Activated naive CD4-positive, alpha-beta T cell treated with anti-CD3 and anti-CD28 coated beads, Interleukin-2, amount 10 ng/mL, durations not matched to agents 7 days and 5 days (primary cell): ENCODE results near the gene PITX2.

Experiments used
- CTCF ChIA-PET: fragments of 350-600 bp; sonication (Branson Sonifier 250); formaldehyde crosslinking; loops from one replicate; lab custom pipeline; 2021; ENCODE audit warnings: antibody characterized with exemption; lab: Charles Lee
- DNase-seq: peaks from one replicate; pipeline ENCODE4 v3.0.0-alpha.2; 2020
- H3K27ac Mint-ChIP-seq: one replicate; pipeline ENCODE4 v1.8.0; 2021; ENCODE audit warnings: mild to moderate bottlenecking, moderate library complexity, mixed read lengths
- H3K27me3 Mint-ChIP-seq: one replicate; pipeline ENCODE4 v1.8.0; 2021; ENCODE audit warnings: mild to moderate bottlenecking, mixed read lengths
- H3K36me3 Mint-ChIP-seq: one replicate; pipeline ENCODE4 v1.8.0; 2021; ENCODE audit warnings: mixed read lengths
- H3K4me1 Mint-ChIP-seq: one replicate; pipeline ENCODE4 v1.8.0; 2021; ENCODE audit warnings: mixed read lengths
- H3K4me3 Mint-ChIP-seq: one replicate; pipeline ENCODE4 v1.8.0; 2021; ENCODE audit warnings: mild to moderate bottlenecking, moderate library complexity, mixed read lengths
- H3K9me3 Mint-ChIP-seq: one replicate; pipeline ENCODE4 v1.8.0; 2021; ENCODE audit warnings: mixed read lengths

The PITX2 gene

GRCh38 chr4:110621839-110622751 lies 782 bp downstream of the PITX2 start:
- no peak for DNase-seq
- H3K9me3 Mint-ChIP-seq: peaks cover 3% of the 10 kb centered on the region
- H3K4me1 Mint-ChIP-seq: peaks cover 18% of the 10 kb centered on the region
- CTCF ChIA-PET: no interaction called here
- peaks cover 97% of the 10 kb centered on the region for H3K27me3 Mint-ChIP-seq
- H3K36me3 Mint-ChIP-seq: peaks cover 10% of the 10 kb centered on the region
- H3K4me3 Mint-ChIP-seq: peak overlapping the region; percentile 64
- peak overlapping the region; percentile 52 for H3K27ac Mint-ChIP-seq

DNA sequence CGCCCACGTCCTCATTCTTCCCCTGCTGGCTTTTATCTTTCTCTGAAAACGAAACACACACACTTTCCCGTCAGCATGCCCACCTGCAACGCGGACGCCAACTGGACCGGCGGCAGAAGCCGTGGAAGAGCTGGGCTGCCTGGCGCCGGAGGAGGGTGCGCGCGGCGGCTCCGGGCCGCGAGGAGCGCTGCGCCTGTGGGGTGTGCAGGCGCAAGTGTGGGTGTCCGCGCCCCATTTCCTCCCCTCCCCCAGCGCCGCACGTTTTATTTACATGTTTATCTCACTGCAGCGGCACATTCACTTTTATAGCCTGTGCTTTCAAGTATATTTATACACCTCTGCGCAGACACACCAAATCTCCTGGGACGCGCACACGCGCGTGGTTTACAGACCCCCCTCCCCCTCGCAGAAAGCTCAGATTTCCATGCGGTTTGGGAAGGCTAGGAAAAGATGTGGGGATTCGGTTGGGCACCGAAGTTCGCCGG lies 1.5 kb downstream of the PITX2 start:
- H3K4me1 Mint-ChIP-seq: peaks cover 18% of the 10 kb centered on the region
- peaks cover 3% of the 10 kb centered on the region for H3K9me3 Mint-ChIP-seq
- H3K27ac Mint-ChIP-seq: no peak overlapping the region
- DNase-seq: no peak
- H3K36me3 Mint-ChIP-seq: peaks cover 11% of the 10 kb centered on the region
- no peak overlapping the region for H3K4me3 Mint-ChIP-seq
- peaks cover 97% of the 10 kb centered on the region for H3K27me3 Mint-ChIP-seq
- CTCF ChIA-PET: no interaction called here

DNA sequence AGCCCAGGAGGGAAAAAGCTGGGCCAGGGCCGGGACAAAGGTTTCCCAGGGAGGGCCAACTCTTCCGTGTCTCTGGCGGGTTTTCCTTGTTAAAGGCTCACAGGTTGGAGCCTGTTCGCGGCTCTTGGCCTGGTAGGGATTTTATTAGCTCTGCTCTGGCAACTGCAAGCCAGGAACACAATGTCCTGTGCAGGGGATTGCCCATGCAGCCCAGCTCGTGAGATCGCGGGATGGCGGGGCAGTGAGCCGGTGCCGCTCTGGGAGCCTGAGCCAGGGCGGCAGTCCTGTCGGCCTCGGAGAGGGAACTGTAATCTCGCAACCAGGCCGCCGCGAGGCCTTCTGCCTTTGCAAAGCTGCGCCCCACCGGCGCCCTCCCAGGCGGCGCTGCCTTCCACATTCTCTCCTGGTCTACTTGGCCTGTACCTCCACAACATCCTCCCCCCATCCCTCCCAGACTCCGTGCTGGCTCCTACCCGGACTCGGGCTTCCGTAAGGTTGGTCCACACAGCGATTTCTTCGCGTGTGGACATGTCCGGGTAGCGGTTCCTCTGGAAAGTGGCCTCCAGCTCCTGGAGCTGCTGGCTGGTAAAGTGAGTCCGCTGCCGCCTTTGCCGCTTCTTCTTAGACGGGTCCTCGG lies 2.1 kb downstream of the PITX2 start:
- Mint-ChIP-seq H3K9me3 (peaks cover 3% of the 10 kb centered on the region), H3K27ac (peak overlapping the region; percentile 52), H3K4me3 (no peak overlapping the region), H3K27me3 (peaks cover 97% of the 10 kb centered on the region), H3K4me1 (peaks cover 18% of the 10 kb centered on the region), H3K36me3 (peaks cover 11% of the 10 kb centered on the region)
- DNase-seq: no peak
- CTCF ChIA-PET: no interaction called here

- Mint-ChIP-seq H3K36me3 (peaks cover 11% of the 10 kb centered on the region), H3K4me3 (peak overlapping the region; percentile 3), H3K27me3 (peaks cover 97% of the 10 kb centered on the region), H3K9me3 (peaks cover 3% of the 10 kb centered on the region), H3K4me1 (peaks cover 18% of the 10 kb centered on the region), H3K27ac (peak overlapping the region; percentile 67)
- CTCF ChIA-PET: no interaction called here
- no peak for DNase-seq
Observed at GRCh38 chr4:110620322-110620690, 2.6 kb downstream of the PITX2 start.

DNA sequence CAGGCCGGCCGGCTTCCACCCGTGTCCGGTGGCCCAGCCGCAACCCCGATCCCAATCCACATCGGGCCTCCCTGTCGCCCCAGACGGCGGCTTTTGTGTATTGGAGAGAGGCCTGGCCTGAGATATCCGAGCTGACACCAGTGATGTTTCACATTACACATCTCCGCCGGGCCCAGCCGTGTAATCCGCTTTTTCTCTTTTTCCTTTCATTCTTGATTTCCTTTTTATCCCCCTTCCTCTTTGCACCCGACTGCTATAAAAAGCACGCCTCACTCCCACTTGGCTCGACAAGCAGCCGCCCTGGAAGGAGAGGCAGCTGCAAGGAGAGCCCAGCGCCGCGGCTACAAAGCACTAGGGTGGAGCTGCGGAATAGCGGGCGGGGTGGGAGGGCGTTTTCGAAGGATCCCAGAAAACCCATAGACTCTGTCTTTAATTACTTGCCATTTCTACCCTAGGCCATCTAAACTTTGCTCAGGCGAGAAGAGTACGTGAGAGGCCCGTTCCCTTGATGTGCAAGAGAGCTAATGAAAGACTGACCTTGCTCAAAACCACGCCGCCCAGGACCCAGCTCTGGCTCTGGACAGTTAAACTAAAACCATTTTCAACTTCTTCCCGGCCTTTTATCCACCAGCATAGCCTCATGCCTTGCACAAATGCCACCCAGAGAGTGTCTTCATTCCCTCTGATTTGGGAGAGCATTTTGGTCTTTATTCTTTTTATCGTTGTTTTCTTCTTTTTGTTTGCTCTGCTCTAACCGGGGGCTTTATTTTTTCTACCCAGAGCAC lies 3.2 kb downstream of the PITX2 start:
- no peak for DNase-seq
- CTCF ChIA-PET: no interaction called here
- Mint-ChIP-seq H3K27ac (peak overlapping the region; percentile 81), H3K27me3 (peaks cover 97% of the 10 kb centered on the region), H3K4me3 (no peak overlapping the region), H3K36me3 (peaks cover 11% of the 10 kb centered on the region), H3K9me3 (peaks cover 3% of the 10 kb centered on the region), H3K4me1 (peaks cover 18% of the 10 kb centered on the region)

GRCh38 chr4:110618581-110619462 lies 4.1 kb downstream of the PITX2 start:
- peaks cover 3% of the 10 kb centered on the region for H3K9me3 Mint-ChIP-seq
- H3K27ac Mint-ChIP-seq: peak overlapping the region; percentile 74
- no peak overlapping the region for H3K4me3 Mint-ChIP-seq

DNA sequence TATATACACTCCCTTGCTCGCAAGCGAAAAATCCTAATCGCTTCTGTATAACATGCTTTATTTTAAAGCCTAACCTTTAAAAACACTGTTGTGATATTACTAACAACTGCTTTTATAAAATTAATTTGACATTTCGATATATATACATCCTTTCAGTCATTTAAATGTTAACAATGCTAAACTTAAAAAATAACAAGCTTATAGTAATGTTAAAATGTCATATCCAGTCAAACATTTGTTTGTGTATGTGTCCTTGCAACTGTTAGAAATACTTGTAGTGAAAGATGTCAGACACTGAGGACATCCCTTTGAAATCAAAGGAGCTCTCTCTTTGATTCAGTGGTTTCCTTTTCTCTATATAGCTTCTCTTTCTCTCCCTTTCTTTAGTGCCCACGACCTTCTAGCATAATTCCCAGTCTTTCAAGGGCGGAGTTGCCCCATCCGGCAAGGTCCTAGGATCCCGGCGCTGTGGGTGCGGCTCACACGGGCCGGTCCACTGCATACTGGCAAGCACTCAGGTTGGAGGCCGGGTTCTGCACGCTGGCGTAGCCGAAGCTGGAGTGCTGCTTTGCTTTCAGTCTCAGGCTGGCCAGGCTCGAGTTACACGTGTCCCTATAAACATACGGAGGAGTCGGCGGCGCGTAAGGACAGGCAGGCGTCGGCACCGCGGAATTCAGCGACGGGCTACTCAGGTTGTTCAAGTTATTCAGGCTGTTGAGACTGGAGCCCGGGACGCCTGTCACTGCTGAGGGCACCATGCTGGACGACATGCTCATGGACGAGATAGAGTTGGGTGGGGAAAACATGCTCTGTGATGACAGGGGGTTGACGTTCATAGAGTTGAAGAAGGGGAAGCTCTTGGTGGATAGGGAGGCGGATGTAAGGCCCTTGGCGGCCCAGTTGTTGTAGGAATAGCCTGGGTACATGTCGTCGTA lies 5.0 kb downstream of the PITX2 start:
- peaks cover 98% of the 10 kb centered on the region for H3K27me3 Mint-ChIP-seq
- H3K27ac Mint-ChIP-seq: peak overlapping the region; percentile 74
- no peak for DNase-seq
- no peak overlapping the region for H3K4me3 Mint-ChIP-seq
- CTCF ChIA-PET: no interaction called here
- H3K4me1 Mint-ChIP-seq: peaks cover 11% of the 10 kb centered on the region
- peaks cover 3% of the 10 kb centered on the region for H3K9me3 Mint-ChIP-seq
- peaks cover 8% of the 10 kb centered on the region for H3K36me3 Mint-ChIP-seq

More at GRCh38 chr4:110618581-110619462, 4.1 kb downstream of the PITX2 start:
- peaks cover 18% of the 10 kb centered on the region for H3K4me1 Mint-ChIP-seq
- peaks cover 98% of the 10 kb centered on the region for H3K27me3 Mint-ChIP-seq
- DNase-seq: no peak
- CTCF ChIA-PET: no interaction called here
- H3K36me3 Mint-ChIP-seq: peaks cover 11% of the 10 kb centered on the region

- Mint-ChIP-seq H3K27me3 (peaks cover 98% of the 10 kb centered on the region), H3K9me3 (peaks cover 3% of the 10 kb centered on the region), H3K4me1 (peaks cover 8% of the 10 kb centered on the region), H3K27ac (no peak overlapping the region), H3K4me3 (no peak overlapping the region), H3K36me3 (peaks cover 8% of the 10 kb centered on the region)
- CTCF ChIA-PET: no interaction called here
- DNase-seq: no peak
Observed at GRCh38 chr4:110617075-110617640, 5.7 kb downstream of the PITX2 start.

DNA sequence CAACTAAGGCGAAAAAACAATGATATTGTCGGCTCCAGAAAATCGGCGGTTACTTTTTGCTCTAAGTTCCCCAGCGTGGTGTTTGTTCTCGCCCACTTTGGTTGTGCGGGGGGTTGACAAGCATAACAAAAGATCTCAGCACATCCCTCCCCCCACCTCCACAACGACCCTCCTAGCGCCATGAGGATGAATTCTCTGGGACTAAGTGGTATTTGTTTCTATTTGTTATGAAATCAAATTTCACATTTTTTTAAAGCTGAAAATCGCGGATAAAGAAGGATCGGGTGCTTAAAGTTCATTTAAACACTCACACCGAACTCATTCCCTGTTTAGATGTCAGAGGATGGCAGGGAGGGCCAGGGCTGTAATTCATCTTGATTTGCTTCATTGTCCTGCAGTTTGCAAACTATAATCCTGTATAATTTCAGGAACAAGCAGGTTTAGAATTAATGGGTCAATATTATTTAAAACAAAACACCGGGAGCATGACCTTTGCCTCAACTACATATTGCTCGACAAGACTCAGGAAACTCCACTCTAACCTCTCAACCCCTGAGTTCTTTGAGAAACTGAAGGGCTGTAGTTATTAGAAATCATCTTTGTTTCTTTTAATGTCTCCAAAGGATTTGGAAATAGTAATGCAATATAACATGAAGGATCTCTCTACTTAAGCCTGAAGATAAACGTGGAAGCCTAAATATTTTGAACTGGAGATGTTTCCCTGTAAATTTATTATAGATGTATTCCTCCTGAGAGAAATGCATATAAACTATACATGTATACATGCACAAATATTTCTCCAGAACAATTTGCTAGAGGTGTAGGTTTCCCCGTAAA lies 6.4 kb downstream of the PITX2 start:
- no peak for DNase-seq
- Mint-ChIP-seq H3K27me3 (peaks cover 98% of the 10 kb centered on the region), H3K9me3 (peaks cover 3% of the 10 kb centered on the region), H3K4me3 (no peak overlapping the region), H3K36me3 (peaks cover 8% of the 10 kb centered on the region), H3K27ac (peak overlapping the region; percentile 67), H3K4me1 (peaks cover 4% of the 10 kb centered on the region)
- CTCF ChIA-PET: no interaction called here

- CTCF ChIA-PET: no interaction called here
- Mint-ChIP-seq H3K4me1 (peaks cover 4% of the 10 kb centered on the region), H3K36me3 (peaks cover 7% of the 10 kb centered on the region), H3K9me3 (peaks cover 3% of the 10 kb centered on the region), H3K27me3 (peaks cover 98% of the 10 kb centered on the region), H3K27ac (peak overlapping the region; percentile 67), H3K4me3 (no peak overlapping the region)
- no peak for DNase-seq
Observed at GRCh38 chr4:110615353-110616237, 7.3 kb downstream of the PITX2 start.

DNA sequence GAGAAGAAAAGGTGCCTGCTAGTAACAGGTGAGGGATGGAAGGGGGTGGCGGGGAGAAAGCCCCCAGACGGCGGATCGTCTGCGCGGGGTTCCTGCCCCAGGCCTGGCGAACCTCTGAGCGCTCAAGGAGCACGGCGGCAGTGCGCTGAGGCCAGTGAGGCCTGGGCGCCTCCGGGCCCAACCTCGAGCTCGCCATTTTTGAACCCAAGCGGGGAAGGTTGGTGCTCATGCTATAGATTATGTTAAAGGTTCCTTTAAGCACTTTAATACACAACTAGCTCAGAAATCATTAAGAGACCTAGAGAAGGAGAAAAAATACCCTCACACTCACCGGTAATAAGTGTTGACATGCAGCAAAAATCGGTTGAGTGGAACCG lies 7.9 kb downstream of the PITX2 start:
- peak overlapping the region; percentile 65 for H3K27ac Mint-ChIP-seq
- peaks cover 3% of the 10 kb centered on the region for H3K9me3 Mint-ChIP-seq
- CTCF ChIA-PET: no interaction called here
- peaks cover 6% of the 10 kb centered on the region for H3K36me3 Mint-ChIP-seq
- no peak overlapping the region for H3K4me3 Mint-ChIP-seq
- no peak for DNase-seq
- peaks cover 3% of the 10 kb centered on the region for H3K4me1 Mint-ChIP-seq
- H3K27me3 Mint-ChIP-seq: peaks cover 98% of the 10 kb centered on the region
